K562 (cell line): ENCODE measurements around the gene OPN1MW3.

Source experiments
- CREB1 ChIP-seq, 2 experiments: sonication (generic) in 1 of 2; formaldehyde crosslinking in 1 of 2; IDR thresholded peaks; 2 replicates each; pipeline versions ENCODE4 v1.6.1 to v1.8.0; 2012 to 2022; ENCODE audit warnings: inconsistent platforms in 1 of 2, mild to moderate bottlenecking in 1 of 2, missing genetic modification reagents in 1 of 2, moderate library complexity in 1 of 2
- EP300 ChIP-seq: IDR thresholded peaks from 2 replicates; pipeline ENCODE4 v1.6.1; 2012; ENCODE audit warnings: low read length, improper control_type of control experiment
- EZH2 ChIP-seq: IDR thresholded peaks from 2 replicates; pipeline ENCODE4 v1.6.1; 2012; ENCODE audit warnings: low read depth, mild to moderate bottlenecking, inconsistent platforms, low read length, borderline replicate concordance
- HMGXB4 ChIP-seq: sonication (generic); formaldehyde crosslinking; IDR thresholded peaks from 2 replicates; pipeline ENCODE4 v1.8.1; 2023; ENCODE audit warnings: mild to moderate bottlenecking, missing genetic modification reagents
- MAFG ChIP-seq: fragments of 450-650 bp; conservative IDR thresholded peaks from 2 replicates; pipeline ENCODE4 v1.6.1; 2016; ENCODE audit warnings: missing genetic modification characterization, missing compliant biosample characterization
- POLR2A ChIP-seq: fragments of 450-650 bp; conservative IDR thresholded peaks from 2 replicates; pipeline ENCODE4 v1.6.1; 2016
- TF ChIP-seq, protein P1 (sequence below), 2 experiments: fragments of 450-650 bp; formaldehyde crosslinking in 1 of 2; IDR thresholded peaks; 2 replicates each; pipeline versions ENCODE4 v1.4.0 to v1.6.1; 2014 to 2020; ENCODE audit warnings: mild to moderate bottlenecking in 2 of 2, borderline replicate concordance in 1 of 2, low read depth in 1 of 2
- TF ChIP-seq, protein P2 (sequence below), 3 experiments: IDR thresholded peaks in 2 of 3; conservative IDR thresholded peaks in 1 of 3; 2 replicates each; pipeline ENCODE4 v1.5.1; 2011 to 2012; ENCODE audit warnings: low read length in 3 of 3, mild to moderate bottlenecking in 3 of 3, control low read depth in 2 of 3, improper control_type of control experiment in 1 of 3, inconsistent platforms in 1 of 3, low read depth in 1 of 3, mixed read lengths in 1 of 3, moderate library complexity in 1 of 3; ENCODE audit not compliant: insufficient read depth in 2 of 3

DNA sequence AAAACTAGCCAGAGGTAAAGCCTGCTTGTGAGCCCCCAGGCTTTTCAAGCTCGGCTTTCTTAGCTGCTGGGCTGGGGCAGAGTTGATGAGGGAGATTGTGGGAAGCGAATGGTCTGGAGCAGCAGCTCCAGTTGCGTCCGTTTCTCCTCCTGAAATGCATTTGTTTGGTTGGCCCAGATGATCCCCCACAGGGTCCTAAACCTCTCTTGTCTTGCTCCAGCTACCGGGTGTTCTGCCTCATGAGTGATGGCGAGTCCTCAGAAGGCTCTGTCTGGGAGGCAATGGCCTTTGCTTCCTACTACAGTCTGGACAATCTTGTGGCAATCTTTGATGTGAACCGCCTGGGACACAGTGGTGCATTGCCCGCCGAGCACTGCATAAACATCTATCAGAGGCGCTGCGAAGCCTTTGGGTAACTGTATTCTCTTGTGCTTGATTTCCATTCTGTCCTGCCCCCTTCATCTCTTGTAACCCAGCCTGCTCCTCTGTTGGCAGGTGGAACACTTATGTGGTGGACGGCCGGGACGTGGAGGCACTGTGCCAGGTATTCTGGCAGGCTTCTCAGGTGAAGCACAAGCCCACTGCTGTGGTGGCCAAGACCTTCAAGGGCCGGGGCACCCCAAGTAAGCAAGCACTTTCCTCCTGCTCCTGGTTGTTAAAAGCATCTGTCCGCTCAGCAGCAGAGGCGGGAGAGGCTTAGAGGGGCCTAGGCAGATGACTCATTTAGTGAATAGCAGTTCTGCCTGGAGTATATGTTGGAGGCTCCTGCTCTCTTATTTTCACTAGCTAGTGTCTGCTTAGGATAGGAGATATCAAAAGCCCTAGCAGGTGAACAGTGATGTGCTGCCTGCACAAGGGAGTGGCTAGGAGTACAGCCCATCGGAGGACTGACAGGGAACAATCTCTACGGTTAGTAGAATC, 53.5 kb downstream of the OPN1MW3 start:
- TF ChIP-seq POLR2A (no peak), MAFG (no peak), EP300 (no peak), EZH2 (no peak), CREB1 (IDR thresholded peaks at IDR 0.05) (no peak), CREB1 (CRISPR knock-in tag; IDR thresholded peaks at IDR 0.05) (no peak), HMGXB4 (no peak)
- TF ChIP-seq, protein P1, sequence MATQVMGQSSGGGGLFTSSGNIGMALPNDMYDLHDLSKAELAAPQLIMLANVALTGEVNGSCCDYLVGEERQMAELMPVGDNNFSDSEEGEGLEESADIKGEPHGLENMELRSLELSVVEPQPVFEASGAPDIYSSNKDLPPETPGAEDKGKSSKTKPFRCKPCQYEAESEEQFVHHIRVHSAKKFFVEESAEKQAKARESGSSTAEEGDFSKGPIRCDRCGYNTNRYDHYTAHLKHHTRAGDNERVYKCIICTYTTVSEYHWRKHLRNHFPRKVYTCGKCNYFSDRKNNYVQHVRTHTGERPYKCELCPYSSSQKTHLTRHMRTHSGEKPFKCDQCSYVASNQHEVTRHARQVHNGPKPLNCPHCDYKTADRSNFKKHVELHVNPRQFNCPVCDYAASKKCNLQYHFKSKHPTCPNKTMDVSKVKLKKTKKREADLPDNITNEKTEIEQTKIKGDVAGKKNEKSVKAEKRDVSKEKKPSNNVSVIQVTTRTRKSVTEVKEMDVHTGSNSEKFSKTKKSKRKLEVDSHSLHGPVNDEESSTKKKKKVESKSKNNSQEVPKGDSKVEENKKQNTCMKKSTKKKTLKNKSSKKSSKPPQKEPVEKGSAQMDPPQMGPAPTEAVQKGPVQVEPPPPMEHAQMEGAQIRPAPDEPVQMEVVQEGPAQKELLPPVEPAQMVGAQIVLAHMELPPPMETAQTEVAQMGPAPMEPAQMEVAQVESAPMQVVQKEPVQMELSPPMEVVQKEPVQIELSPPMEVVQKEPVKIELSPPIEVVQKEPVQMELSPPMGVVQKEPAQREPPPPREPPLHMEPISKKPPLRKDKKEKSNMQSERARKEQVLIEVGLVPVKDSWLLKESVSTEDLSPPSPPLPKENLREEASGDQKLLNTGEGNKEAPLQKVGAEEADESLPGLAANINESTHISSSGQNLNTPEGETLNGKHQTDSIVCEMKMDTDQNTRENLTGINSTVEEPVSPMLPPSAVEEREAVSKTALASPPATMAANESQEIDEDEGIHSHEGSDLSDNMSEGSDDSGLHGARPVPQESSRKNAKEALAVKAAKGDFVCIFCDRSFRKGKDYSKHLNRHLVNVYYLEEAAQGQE (IDR thresholded peaks at IDR 0.05; ENCODE audit: borderline replicate concordance), result no peak
- TF ChIP-seq, protein P1 (CRISPR knock-in tag; IDR thresholded peaks at IDR 0.05; ENCODE audit: low read depth), result no peak
- TF ChIP-seq, protein P2, sequence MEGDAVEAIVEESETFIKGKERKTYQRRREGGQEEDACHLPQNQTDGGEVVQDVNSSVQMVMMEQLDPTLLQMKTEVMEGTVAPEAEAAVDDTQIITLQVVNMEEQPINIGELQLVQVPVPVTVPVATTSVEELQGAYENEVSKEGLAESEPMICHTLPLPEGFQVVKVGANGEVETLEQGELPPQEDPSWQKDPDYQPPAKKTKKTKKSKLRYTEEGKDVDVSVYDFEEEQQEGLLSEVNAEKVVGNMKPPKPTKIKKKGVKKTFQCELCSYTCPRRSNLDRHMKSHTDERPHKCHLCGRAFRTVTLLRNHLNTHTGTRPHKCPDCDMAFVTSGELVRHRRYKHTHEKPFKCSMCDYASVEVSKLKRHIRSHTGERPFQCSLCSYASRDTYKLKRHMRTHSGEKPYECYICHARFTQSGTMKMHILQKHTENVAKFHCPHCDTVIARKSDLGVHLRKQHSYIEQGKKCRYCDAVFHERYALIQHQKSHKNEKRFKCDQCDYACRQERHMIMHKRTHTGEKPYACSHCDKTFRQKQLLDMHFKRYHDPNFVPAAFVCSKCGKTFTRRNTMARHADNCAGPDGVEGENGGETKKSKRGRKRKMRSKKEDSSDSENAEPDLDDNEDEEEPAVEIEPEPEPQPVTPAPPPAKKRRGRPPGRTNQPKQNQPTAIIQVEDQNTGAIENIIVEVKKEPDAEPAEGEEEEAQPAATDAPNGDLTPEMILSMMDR (IDR thresholded peaks at IDR 0.05 in 2 of 3, conservative IDR thresholded peaks at IDR 0.05 in 1 of 3; ENCODE audit: insufficient read depth in 2 of 3, low read depth in 1 of 3, low read length in 3 of 3), result no peak
